KMS-11 (cell line): ENCODE data around the gene THOC7.

ENCODE experiments used
- H2AFZ ChIP-seq: fragments of 200-600 bp; sonication (generic); 2 replicates; pipeline ENCODE4 v1.6.1; 2016; ENCODE audit warnings: antibody characterized with exemption, mixed run types, low read depth
- H3K27ac ChIP-seq: fragments of 200-600 bp; sonication (generic); 2 replicates; pipeline ENCODE4 v1.6.1; 2016; ENCODE audit warnings: mild to moderate bottlenecking, mixed run types
- H3K27me3 ChIP-seq: fragments of 200-600 bp; sonication (generic); 2 replicates; pipeline ENCODE4 v1.6.1; 2017; ENCODE audit warnings: mild to moderate bottlenecking, low read depth, mixed run types, moderate library complexity; ENCODE audit not compliant: insufficient read depth
- H3K36me3 ChIP-seq: fragments of 200-600 bp; sonication (generic); 2 replicates; pipeline ENCODE4 v1.6.1; 2017; ENCODE audit warnings: mild to moderate bottlenecking, mixed run types; ENCODE audit not compliant: insufficient read depth
- H3K4me1 ChIP-seq: fragments of 200-600 bp; sonication (generic); 2 replicates; pipeline ENCODE4 v1.6.1; 2016; ENCODE audit warnings: mild to moderate bottlenecking, low read depth, mixed run types; ENCODE audit not compliant: poor library complexity, severe bottlenecking
- H3K4me2 ChIP-seq: fragments of 200-600 bp; sonication (generic); 2 replicates; pipeline ENCODE4 v1.7.0; 2016; ENCODE audit warnings: mild to moderate bottlenecking, mixed run types
- H3K4me3 ChIP-seq: fragments of 200-600 bp; sonication (generic); IDR thresholded peaks from 2 replicates; pipeline ENCODE4 v1.6.1; 2017; ENCODE audit warnings: low read depth, low read length, mixed read lengths; ENCODE audit not compliant: insufficient read depth
- H3K79me2 ChIP-seq: fragments of 200-600 bp; sonication (generic); 2 replicates; pipeline ENCODE4 v1.6.1; 2016; ENCODE audit warnings: low read depth, mixed run types; ENCODE audit not compliant: insufficient read depth
- H3K9ac ChIP-seq: fragments of 200-600 bp; sonication (generic); 2 replicates; pipeline ENCODE4 v1.6.1; 2016; ENCODE audit warnings: mild to moderate bottlenecking, mixed run types
- H4K20me1 ChIP-seq: fragments of 200-600 bp; sonication (generic); 2 replicates; pipeline ENCODE4 v1.6.1; 2016; ENCODE audit warnings: mild to moderate bottlenecking, mixed run types; ENCODE audit not compliant: insufficient read depth
- TF ChIP-seq, protein P1 (sequence below): fragments of 200-600 bp; sonication (generic); conservative IDR thresholded peaks from 2 replicates; pipeline ENCODE4 v1.6.1; 2017; ENCODE audit warnings: low read depth, mild to moderate bottlenecking, antibody characterized with exemption, low read length, moderate library complexity, mixed read lengths

Gene THOC7

DNA sequence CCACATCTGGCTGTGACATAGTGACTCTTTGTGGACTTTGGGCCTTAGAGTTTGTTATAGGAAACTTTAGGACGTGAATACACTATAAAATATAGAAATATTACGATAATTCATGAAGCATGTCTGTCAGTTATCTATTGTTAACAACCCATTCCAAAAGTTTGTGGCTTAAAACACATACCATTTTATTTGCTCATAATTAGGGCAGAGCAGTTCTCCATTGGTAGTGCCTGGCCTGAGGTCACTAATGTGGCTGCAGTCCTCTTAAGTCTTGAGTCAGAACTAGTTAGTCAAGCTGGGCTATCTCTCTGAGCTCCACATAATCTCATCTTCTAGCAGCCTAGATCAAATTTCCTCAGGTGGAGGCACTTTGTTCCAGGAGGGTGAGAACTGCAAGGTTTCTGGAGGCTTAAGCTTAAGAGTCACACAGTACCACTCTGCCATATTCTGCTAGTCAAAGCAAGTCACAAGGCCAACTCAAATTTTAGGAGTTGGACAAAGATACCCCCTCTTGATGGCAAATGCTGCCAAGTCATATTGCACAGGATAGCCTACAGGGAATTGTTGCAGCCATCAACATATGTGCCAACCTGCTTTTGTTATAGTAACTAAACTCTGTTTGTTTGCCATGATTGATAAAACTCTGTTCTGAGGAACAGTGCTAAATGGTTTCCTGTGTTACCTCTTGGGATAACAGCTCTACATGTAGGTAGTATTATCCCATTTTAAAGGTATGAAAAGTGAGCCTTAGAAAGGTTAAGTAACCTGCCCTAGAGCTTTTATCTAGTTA lies 8.7 kb upstream of the THOC7 start:
- no peak overlapping the region for H2AFZ ChIP-seq
- peaks cover 5% of the 10 kb centered on the region for H3K4me1 ChIP-seq
- H4K20me1 ChIP-seq, result no peaks in the 10 kb centered on the region
- H3K27me3 ChIP-seq, result no peaks in the 10 kb centered on the region
- H3K79me2 ChIP-seq, result peaks cover 8% of the 10 kb centered on the region; the same call in 1 of the 2 replicates
- H3K9ac ChIP-seq, result no peak overlapping the region
- no peaks in the 10 kb centered on the region for H3K36me3 ChIP-seq
- TF ChIP-seq, protein P1, sequence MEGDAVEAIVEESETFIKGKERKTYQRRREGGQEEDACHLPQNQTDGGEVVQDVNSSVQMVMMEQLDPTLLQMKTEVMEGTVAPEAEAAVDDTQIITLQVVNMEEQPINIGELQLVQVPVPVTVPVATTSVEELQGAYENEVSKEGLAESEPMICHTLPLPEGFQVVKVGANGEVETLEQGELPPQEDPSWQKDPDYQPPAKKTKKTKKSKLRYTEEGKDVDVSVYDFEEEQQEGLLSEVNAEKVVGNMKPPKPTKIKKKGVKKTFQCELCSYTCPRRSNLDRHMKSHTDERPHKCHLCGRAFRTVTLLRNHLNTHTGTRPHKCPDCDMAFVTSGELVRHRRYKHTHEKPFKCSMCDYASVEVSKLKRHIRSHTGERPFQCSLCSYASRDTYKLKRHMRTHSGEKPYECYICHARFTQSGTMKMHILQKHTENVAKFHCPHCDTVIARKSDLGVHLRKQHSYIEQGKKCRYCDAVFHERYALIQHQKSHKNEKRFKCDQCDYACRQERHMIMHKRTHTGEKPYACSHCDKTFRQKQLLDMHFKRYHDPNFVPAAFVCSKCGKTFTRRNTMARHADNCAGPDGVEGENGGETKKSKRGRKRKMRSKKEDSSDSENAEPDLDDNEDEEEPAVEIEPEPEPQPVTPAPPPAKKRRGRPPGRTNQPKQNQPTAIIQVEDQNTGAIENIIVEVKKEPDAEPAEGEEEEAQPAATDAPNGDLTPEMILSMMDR, result no peak
- no peak overlapping the region for H3K4me3 ChIP-seq
- no peak overlapping the region for H3K27ac ChIP-seq
- H3K4me2 ChIP-seq, result no peak overlapping the region

- no peaks in the 10 kb centered on the region for H3K36me3 ChIP-seq
- no peak overlapping the region for H2AFZ ChIP-seq
- H3K4me3 ChIP-seq, result no peak overlapping the region
- no peak overlapping the region for H3K27ac ChIP-seq
- no peak overlapping the region for H3K9ac ChIP-seq
- no peak overlapping the region for H3K4me2 ChIP-seq
- H4K20me1 ChIP-seq, result no peaks in the 10 kb centered on the region
- H3K79me2 ChIP-seq, result peaks cover 17% of the 10 kb centered on the region; the same call in 1 of the 2 replicates
- TF ChIP-seq, protein P1, result no peak
- no peaks in the 10 kb centered on the region for H3K4me1 ChIP-seq
- no peaks in the 10 kb centered on the region for H3K27me3 ChIP-seq
These were observed 7.0 kb upstream of the THOC7 start for GRCh38 chr3:63870615-63871005.

DNA sequence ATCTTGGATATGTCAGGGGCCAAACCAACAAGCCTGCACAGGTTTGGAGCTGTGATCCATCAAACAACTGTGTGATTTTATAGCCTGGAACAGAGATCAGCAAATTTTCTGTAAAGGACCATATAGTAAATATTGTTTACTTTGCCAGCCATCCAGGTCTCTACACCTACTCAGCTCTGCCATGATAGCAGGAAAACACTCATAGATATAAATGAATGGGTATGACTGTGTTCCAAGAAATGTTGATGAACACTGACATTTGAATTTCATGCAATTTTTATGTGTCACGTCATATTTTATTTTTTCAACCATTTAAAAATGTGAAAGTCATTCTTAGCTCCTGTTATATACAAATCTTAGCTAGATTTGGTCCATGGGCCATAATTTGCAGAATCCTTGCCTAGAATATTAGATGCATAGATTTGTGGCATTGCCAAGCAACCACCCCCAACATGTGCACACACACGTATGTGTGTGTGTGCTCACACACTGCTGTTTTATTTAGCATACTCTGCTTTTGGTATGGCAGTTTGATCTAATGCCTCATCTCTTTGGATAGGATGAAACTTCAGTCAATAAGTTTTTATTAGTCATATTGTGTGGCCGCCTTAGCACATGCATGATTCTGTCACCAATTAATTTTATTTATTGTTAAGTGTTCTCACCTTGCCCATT lies 6.5 kb upstream of the THOC7 start:
- H4K20me1 ChIP-seq, result no peaks in the 10 kb centered on the region

GRCh38 chr3:63867225-63867624 lies 3.6 kb upstream of the THOC7 start:
- no peak overlapping the region for H3K4me3 ChIP-seq
- H3K4me2 ChIP-seq, result no peak overlapping the region
- H3K4me1 ChIP-seq, result peaks cover 2% of the 10 kb centered on the region
- no peak overlapping the region for H3K27ac ChIP-seq
- TF ChIP-seq, protein P1, result no peak
- no peaks in the 10 kb centered on the region for H3K36me3 ChIP-seq
- H3K27me3 ChIP-seq, result no peaks in the 10 kb centered on the region
- H3K9ac ChIP-seq, result no peak overlapping the region
- H3K79me2 ChIP-seq, result peaks cover 30% of the 10 kb centered on the region; the same call in 1 of the 2 replicates
- no peaks in the 10 kb centered on the region for H4K20me1 ChIP-seq
- H2AFZ ChIP-seq, result no peak overlapping the region

More for the DNA sequence above, 6.5 kb upstream of the THOC7 start:
- H3K4me1 ChIP-seq, result no peaks in the 10 kb centered on the region
- H3K27ac ChIP-seq, result no peak overlapping the region
- no peaks in the 10 kb centered on the region for H3K27me3 ChIP-seq
- peaks cover 21% of the 10 kb centered on the region; the same call in 1 of the 2 replicates for H3K79me2 ChIP-seq
- no peak overlapping the region for H3K9ac ChIP-seq
- TF ChIP-seq, protein P1, result no peak
- no peaks in the 10 kb centered on the region for H3K36me3 ChIP-seq
- no peak overlapping the region for H2AFZ ChIP-seq
- H3K4me2 ChIP-seq, result no peak overlapping the region
- H3K4me3 ChIP-seq, result no peak overlapping the region
